NCI-H82 (cell line): ENCODE data around the gene RAB3B.
A peak's percentile ranks its signal among the peaks of the same experiment; 100 is the strongest.

ENCODE experiments used
- DNase-seq: peaks from one replicate; lab custom pipeline; 2025; lab: John Stamatoyannopoulos, UW

The RAB3B gene

DNA sequence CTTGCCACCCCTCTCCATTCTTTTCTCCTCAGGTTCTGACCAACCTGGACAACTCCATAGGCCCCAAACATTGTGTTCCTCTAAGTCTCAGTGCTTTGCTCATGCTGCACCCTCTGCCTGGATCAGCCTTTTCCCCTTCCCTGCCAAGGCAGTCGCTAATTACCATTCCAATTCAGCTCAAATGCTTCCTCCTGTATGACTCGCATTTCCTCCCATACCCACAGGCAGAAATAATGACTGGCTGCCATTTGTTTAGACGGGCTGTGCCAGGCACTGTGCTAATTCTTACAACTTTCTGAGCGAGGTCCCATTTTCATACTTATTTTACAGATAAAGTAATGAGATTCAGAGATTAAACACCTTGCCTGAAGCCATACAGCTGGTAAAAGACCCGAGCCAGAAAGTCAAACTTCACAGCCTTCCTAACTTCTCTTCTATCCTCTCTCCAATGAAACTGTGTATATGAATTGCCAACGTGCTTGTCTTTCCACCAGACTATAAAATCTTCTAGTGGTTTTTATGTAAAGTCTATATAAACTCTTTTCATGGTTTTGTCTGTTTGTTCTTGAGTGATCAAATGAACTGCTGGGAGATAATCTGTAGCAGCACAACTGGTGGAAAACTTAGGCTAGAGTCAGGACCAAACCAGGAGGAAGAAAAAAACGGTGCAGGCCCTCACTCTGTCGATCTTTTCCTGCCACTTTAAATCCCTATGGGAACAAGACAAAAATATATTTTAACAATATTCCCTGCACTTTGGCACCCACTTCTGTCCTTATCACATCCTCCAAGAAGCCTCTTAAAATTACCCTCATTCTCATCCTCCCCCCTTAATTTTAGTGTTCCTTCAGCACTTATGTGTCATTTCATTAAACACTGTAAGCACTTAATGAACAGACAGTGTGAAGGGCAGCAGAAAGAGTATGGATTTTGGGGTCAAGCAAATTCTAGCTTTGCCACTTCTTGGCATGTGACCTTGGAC lies 33.7 kb downstream of the RAB3B start:
- DNase-seq: no peak

GRCh38 chr1:51955797-51956527 lies 34.5 kb downstream of the RAB3B start:
- DNase-seq: peak; percentile 45

GRCh38 chr1:51954783-51955182 lies 35.7 kb downstream of the RAB3B start:
- no peak for DNase-seq

GRCh38 chr1:51953079-51953478 lies 37.4 kb downstream of the RAB3B start:
- DNase-seq: no peak

- no peak for DNase-seq
Observed at GRCh38 chr1:51952638-51953037, 37.9 kb downstream of the RAB3B start.

GRCh38 chr1:51950701-51951100 lies 39.8 kb downstream of the RAB3B start:
- DNase-seq: peak; percentile 38

DNA sequence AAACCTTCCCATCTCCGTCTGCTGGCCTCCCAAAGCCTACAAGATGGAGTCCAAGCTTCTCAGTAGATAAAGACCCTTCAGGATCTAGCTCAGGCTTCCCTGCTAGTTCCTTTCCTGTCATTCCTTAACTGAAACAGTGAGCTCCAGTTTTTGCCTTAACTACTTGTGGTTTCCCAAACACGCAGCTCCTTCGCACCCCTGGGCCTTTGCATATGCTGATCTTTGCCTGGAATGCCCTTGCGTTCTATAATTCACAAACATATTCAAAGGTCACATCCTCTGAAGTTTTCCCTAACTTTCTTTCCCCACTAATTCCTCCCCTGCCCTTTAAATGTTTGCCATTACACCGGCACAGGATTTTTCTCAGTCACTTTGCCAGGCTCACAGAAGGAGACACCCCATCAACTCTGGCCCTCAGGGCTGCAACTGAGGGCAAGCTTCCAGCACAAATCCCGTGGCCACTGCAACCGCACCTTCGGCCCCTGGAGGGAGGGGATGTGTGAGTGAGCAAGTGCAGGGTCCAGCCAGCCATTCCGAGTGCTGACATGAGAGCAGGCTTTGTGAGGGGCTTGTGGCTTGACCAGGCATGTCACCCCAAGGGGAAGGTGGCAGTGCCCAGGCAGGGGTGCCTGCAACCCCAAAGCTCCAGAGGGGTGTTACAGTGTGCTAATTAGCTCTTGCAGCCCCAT lies 41.3 kb downstream of the RAB3B start:
- no peak for DNase-seq

- no peak for DNase-seq
Observed at GRCh38 chr1:51948491-51948915, 42.0 kb downstream of the RAB3B start.

- no peak for DNase-seq
Observed at GRCh38 chr1:51946300-51946699, 44.2 kb downstream of the RAB3B start.

- DNase-seq: no peak
Observed at GRCh38 chr1:51945591-51945990, 44.9 kb downstream of the RAB3B start.

- DNase-seq: no peak
Observed at GRCh38 chr1:51942281-51942680, 48.2 kb downstream of the RAB3B start.

DNA sequence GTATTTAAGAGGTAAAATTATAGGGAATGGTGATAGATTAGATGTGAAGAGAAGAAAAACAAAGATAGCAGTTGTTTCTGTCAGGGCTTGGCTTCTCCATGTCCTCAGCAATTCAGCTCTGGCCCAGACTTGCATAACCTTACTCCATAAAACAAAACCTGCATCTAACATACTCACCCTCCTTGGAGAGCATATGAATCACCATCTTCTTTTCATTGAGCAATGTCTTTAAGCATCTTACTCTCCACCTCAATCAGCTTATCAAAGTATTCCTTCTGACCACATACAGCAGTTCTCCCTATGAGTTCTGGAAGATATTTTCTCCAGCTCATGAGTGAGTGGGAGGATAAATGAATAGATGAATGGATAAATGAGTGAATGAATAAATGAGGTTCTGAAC lies 49.0 kb downstream of the RAB3B start:
- no peak for DNase-seq

DNA sequence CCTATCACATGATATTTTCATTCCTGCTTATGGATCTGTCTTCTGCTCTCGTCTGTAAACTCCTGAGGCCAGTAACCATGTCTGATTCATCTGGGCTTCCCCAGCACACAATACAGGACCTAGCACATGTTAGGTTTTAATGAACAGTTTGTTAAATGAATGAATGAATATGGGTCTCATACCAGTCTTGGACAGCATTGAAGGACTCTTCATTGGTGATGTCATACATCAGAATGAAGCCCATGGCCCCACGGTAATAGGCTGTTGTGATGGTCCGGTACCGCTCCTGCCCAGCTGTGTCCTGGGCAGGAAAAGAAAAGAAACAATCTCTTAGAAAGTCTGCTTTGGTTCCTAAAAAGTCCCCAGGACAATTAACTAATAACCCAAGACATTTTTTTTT lies 53.4 kb downstream of the RAB3B start:
- DNase-seq: no peak

GRCh38 chr1:51936531-51936930 lies 54.0 kb downstream of the RAB3B start:
- no peak for DNase-seq

GRCh38 chr1:51933344-51933743 lies 57.2 kb downstream of the RAB3B start:
- no peak for DNase-seq

GRCh38 chr1:51930329-51930728 lies 60.2 kb downstream of the RAB3B start:
- no peak for DNase-seq

- DNase-seq: no peak
Observed at GRCh38 chr1:51928896-51929295, 61.6 kb downstream of the RAB3B start.

DNA sequence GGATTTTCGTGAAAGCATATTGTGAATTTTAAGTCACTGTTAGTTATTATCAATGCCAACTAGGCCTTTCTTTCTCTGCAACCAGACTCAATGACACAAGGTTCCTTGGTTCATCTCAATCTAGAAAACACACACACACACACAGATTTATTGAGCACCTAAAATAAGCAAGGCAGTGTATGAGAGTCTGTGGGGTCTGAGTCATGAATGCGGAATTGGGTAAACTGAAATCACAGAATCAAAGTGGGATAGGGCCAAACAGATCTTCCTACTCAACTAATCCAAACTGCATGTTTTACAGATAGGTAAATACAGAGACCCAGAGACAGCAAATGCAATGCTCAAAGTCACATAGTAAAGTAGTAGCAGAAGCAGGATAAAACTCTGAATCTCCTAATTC lies 63.5 kb downstream of the RAB3B start:
- DNase-seq: no peak

DNA sequence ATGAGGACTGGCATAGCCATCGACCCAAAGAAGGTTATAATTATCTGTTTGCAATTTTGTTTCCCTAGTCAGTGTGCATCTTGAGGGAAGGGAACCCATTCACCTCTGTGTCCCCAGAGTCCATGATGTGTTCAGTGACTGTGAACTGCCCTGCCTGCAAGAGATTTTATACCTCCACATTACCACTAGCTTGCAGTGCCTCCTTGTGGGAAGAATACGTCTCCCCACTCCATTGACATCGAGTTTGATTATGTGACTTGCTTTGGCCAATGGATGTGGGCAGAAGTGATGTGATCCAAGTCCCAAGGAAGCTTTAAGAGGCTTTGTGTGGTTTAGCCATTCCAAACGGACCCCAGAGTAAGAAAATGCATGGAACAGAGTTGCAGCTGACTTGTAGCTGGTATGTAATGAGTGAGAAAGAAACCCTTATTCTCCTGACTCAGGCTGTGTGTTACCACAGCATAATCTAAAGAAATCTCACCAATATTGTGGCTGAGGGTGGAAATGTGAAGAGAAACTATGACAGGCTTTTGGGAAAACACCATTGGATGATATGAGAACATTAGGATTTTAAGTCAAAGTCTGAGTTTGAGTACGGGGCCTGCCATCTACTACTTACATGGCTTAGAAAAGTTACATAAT lies 64.2 kb downstream of the RAB3B start:
- DNase-seq: peak; percentile 58

- DNase-seq: no peak
Observed at GRCh38 chr1:51924455-51924854, 66.0 kb downstream of the RAB3B start.

DNA sequence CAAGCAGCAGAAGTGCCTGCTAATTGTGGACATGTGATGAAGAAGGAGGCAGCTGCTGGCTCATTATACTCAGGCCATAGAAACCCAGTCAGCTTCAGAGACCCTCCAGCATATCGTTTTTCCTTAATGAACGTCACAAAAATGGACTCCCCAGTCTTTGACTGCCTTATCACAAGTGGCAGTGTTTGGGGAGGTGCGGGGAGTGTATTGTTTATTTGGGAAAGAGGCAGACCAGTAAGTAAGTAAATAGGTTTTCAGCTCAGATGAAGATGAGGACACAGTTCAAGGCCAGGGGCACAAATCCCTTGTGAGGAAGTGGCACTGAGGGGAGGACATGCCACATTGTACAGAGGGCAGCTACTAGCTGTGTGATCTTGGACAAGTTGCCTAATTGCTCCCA lies 68.5 kb downstream of the RAB3B start:
- no peak for DNase-seq

GRCh38 chr1:51920130-51920529 lies 70.4 kb downstream of the RAB3B start:
- no peak for DNase-seq
